H9 (cell line): ENCODE measurements around the gene SETBP1. TPM values are rescaled to one million over a fixed set of nuclear protein-coding genes. Genes with fewer than 3 reads are reported as not detected.

Experiments
- DNase-seq: peaks from one replicate; pipeline ENCODE4 v3.0.0-alpha.2; 2017
- H2AFZ ChIP-seq: one replicate; pipeline ENCODE4 v1.6.1; 2013; ENCODE audit warnings: mild to moderate bottlenecking, low read length, control low read depth, moderate library complexity
- H2AK5ac ChIP-seq: 2 replicates; pipeline ENCODE4 v1.6.1; 2013; ENCODE audit warnings: low read length, control low read depth, mixed read lengths; ENCODE audit not compliant: insufficient read length
- H2BK120ac ChIP-seq: one replicate; pipeline ENCODE4 v1.6.1; 2013; ENCODE audit warnings: low read depth, mild to moderate bottlenecking, low read length, control low read depth, inconsistent platforms; ENCODE audit not compliant: poor library complexity, severe bottlenecking
- H2BK12ac ChIP-seq: 2 replicates; pipeline ENCODE4 v1.6.1; 2013; ENCODE audit warnings: low read length, control low read depth, mixed read lengths, low read depth; ENCODE audit not compliant: insufficient read length
- H2BK15ac ChIP-seq: 2 replicates; pipeline ENCODE4 v1.6.1; 2013; ENCODE audit warnings: low read depth, low read length, control low read depth
- H2BK20ac ChIP-seq: one replicate; pipeline ENCODE4 v1.6.1; 2013; ENCODE audit warnings: low read depth, mild to moderate bottlenecking, low read length, control low read depth, inconsistent platforms; ENCODE audit not compliant: poor library complexity, severe bottlenecking
- H2BK5ac ChIP-seq: 2 replicates; pipeline ENCODE4 v1.6.1; 2013; ENCODE audit warnings: low read length, control low read depth, mixed read lengths; ENCODE audit not compliant: insufficient read length
- H3K14ac ChIP-seq: 2 replicates; pipeline ENCODE4 v1.6.1; 2013; ENCODE audit warnings: low read length, control low read depth; ENCODE audit not compliant: insufficient read depth
- H3K18ac ChIP-seq: 2 replicates; pipeline ENCODE4 v1.6.1; 2013; ENCODE audit warnings: low read depth, mild to moderate bottlenecking, mixed read lengths, low read length, control low read depth; ENCODE audit not compliant: insufficient read length
- H3K23ac ChIP-seq: 2 replicates; pipeline ENCODE4 v1.6.1; 2013; ENCODE audit warnings: low read length, control low read depth, mixed read lengths, low read depth; ENCODE audit not compliant: insufficient read length
- H3K23me2 ChIP-seq: 2 replicates; pipeline ENCODE4 v1.6.1; 2013; ENCODE audit warnings: low read depth, mild to moderate bottlenecking, mixed read lengths, low read length, control low read depth; ENCODE audit not compliant: insufficient read length, poor library complexity, severe bottlenecking
- H3K27ac ChIP-seq: 2 replicates; pipeline ENCODE4 v1.5.1; 2013; ENCODE audit warnings: low read length, control low read depth, mixed read lengths, low read depth; ENCODE audit not compliant: insufficient read length
- H3K27me3 ChIP-seq: 2 replicates; pipeline ENCODE4 v1.6.1; 2013; ENCODE audit warnings: low read length, control low read depth, inconsistent platforms; ENCODE audit not compliant: insufficient read depth
- H3K4ac ChIP-seq: 2 replicates; pipeline ENCODE4 v1.6.1; 2013; ENCODE audit warnings: low read depth, mild to moderate bottlenecking, control low read depth, inconsistent platforms, low read length, moderate library complexity
- H3K4me1 ChIP-seq: 2 replicates; pipeline ENCODE4 v1.6.1; 2013; ENCODE audit warnings: low read length, control low read depth, inconsistent platforms; ENCODE audit not compliant: insufficient read depth
- H3K4me2 ChIP-seq: 2 replicates; pipeline ENCODE4 v1.6.1; 2013; ENCODE audit warnings: low read length, control low read depth, mixed read lengths; ENCODE audit not compliant: insufficient read length, insufficient read depth
- H3K56ac ChIP-seq: 2 replicates; pipeline ENCODE4 v1.6.1; 2013; ENCODE audit warnings: low read depth, mild to moderate bottlenecking, mixed read lengths, low read length, control low read depth; ENCODE audit not compliant: insufficient read length
- H3K79me1 ChIP-seq: 2 replicates; pipeline ENCODE4 v1.6.1; 2013; ENCODE audit warnings: low read depth, mild to moderate bottlenecking, moderate library complexity, low read length, control low read depth, inconsistent platforms; ENCODE audit not compliant: insufficient read depth, poor library complexity, severe bottlenecking
- H3K79me2 ChIP-seq: 2 replicates; pipeline ENCODE4 v1.6.1; 2013; ENCODE audit warnings: low read length, control low read depth, inconsistent platforms; ENCODE audit not compliant: insufficient read depth
- H3K9ac ChIP-seq: 2 replicates; pipeline ENCODE4 v1.6.1; 2013; ENCODE audit warnings: low read length, control low read depth, mixed read lengths; ENCODE audit not compliant: insufficient read length; ENCODE audit errors: extremely low read depth
- H3K9me3 ChIP-seq: one replicate; pipeline ENCODE4 v1.6.1; 2013; ENCODE audit warnings: low read depth, low read length, inconsistent platforms; ENCODE audit not compliant: control insufficient read depth
- H3T11ph ChIP-seq: one replicate; pipeline ENCODE4 v1.6.1; 2013; ENCODE audit warnings: mild to moderate bottlenecking, low read length, control low read depth, inconsistent platforms
- H4K20me1 ChIP-seq: one replicate; pipeline ENCODE4 v1.6.1; 2013; ENCODE audit not compliant: control insufficient read depth, insufficient read length, insufficient read depth
- H4K5ac ChIP-seq: 2 replicates; pipeline ENCODE4 v1.6.1; 2013; ENCODE audit warnings: low read depth, mild to moderate bottlenecking, mixed read lengths, low read length, control low read depth; ENCODE audit not compliant: insufficient read length
- H4K8ac ChIP-seq: replicated peaks from 2 replicates; pipeline ENCODE4 v1.6.1; 2013; ENCODE audit warnings: low read length, control low read depth, mixed read lengths, low read depth; ENCODE audit not compliant: insufficient read length
- H4K91ac ChIP-seq: 2 replicates; pipeline ENCODE4 v1.6.1; 2013; ENCODE audit warnings: low read depth, mild to moderate bottlenecking, moderate library complexity, mixed read lengths, low read length, control low read depth; ENCODE audit not compliant: insufficient read length
- H3K27ac Mint-ChIP-seq, 3 experiments: 2 replicates in 2 of 3; 3 replicates in 1 of 3; pipeline ENCODE4 v1.8.0; 2020 to 2021; ENCODE audit warnings: mixed read lengths in 3 of 3, mild to moderate bottlenecking in 1 of 3, moderate library complexity in 1 of 3
- H3K27me3 Mint-ChIP-seq: 2 replicates; pipeline ENCODE4 v1.8.0; 2021; ENCODE audit warnings: low read depth, mild to moderate bottlenecking, moderate library complexity, mixed read lengths
- H3K36me3 Mint-ChIP-seq, 3 experiments: 2 replicates in 2 of 3; 3 replicates in 1 of 3; pipeline ENCODE4 v1.8.0; 2020 to 2021; ENCODE audit warnings: low read depth in 3 of 3, mixed read lengths in 3 of 3; ENCODE audit not compliant: insufficient read depth in 1 of 3
- H3K4me1 Mint-ChIP-seq, 2 experiments: 2 replicates each; pipeline ENCODE4 v1.8.0; 2020; ENCODE audit warnings: mixed read lengths in 2 of 2
- H3K4me3 Mint-ChIP-seq, 2 experiments: 2 replicates in 1 of 2; 3 replicates in 1 of 2; pipeline ENCODE4 v1.8.0; 2020 to 2021; ENCODE audit warnings: mild to moderate bottlenecking in 2 of 2, mixed read lengths in 2 of 2, moderate library complexity in 1 of 2
- H3K9me3 Mint-ChIP-seq, 2 experiments: 2 replicates in 1 of 2; 3 replicates in 1 of 2; pipeline ENCODE4 v1.8.0; 2020; ENCODE audit warnings: mild to moderate bottlenecking in 2 of 2, mixed read lengths in 2 of 2, moderate library complexity in 1 of 2
- WGBS: extraction: QIAGEN DNeasy Blood & Tissue Kit; methylation state at CpG from one replicate; pipeline ENCODE4 v1.1.7; 2013; ENCODE audit warnings: missing lambda C conversion rate, low lambda C conversion rate, mixed read lengths; ENCODE audit not compliant: insufficient read length; ENCODE audit errors: extremely low coverage; 5-methylcytosine and 5-hydroxymethylcytosine counted together
- total RNA-seq: library from RNA; stranded (reverse); gene quantifications from 2 replicates; pipeline ENCODE4 v1.2.1, GENCODE V29; 2021
- TF ChIP-seq, protein P1 (sequence below): fragments of 200-600 bp; sonication (generic); conservative IDR thresholded peaks from 3 replicates; pipeline ENCODE4 v1.8.0; 2021; ENCODE audit warnings: antibody characterized with exemption, mild to moderate bottlenecking

The SETBP1 gene
- total RNA-seq, 1 experiment from 2014 or later = 4.6 TPM

DNA sequence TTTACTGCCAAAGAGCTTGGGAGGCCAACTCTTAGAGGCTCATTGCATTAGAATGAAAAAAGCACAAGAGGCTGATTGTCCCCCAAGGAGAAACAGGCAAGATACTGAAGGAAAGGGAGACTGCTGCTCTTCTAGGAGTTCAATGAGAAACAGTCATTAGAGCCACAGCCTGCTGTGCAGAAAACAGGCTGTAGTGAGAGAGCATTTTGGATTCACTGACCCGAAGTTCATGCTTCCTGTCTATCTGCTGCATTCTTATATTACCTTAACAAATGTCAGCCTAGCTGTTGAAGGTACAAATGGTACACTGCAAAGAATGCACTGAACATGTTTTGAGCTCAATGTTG is 423.3 kb downstream of the SETBP1 start:
- no peak overlapping the region for H2BK5ac ChIP-seq
- H3K14ac ChIP-seq = no peak overlapping the region
- H3T11ph ChIP-seq = no peak overlapping the region
- Mint-ChIP-seq H3K27me3 (no peaks in the 10 kb centered on the region; the same call in 1 of the 2 replicates), H3K4me3 (no peak overlapping the region), H3K27ac (no peak overlapping the region), H3K9me3 (no peaks in the 10 kb centered on the region; a peak in 2 of 5 replicates), H3K4me1 (peaks cover 17 to 24% of the 10 kb centered on the region in 2 experiments), H3K36me3 (0 out of 7 replicates have a peak, but pooled peaks cover 0 to 2% (median 0%) of the 10 kb centered on the region in 3 experiments)
- no peak for DNase-seq
- H4K20me1 ChIP-seq = no peaks in the 10 kb centered on the region
- H3K27me3 ChIP-seq = no peaks in the 10 kb centered on the region
- no CpG with 5 or more reads among the region's 1 CpG for WGBS
- H3K27ac ChIP-seq = no peak overlapping the region
- H4K91ac ChIP-seq = no peak overlapping the region
- no peak overlapping the region for H3K23ac ChIP-seq
- no peak overlapping the region for H2BK15ac ChIP-seq
- no peaks in the 10 kb centered on the region for H3K79me1 ChIP-seq
- H3K4me2 ChIP-seq = no peak overlapping the region
- no peaks in the 10 kb centered on the region for H3K23me2 ChIP-seq
- H2BK12ac ChIP-seq = no peak overlapping the region
- no peak overlapping the region for H4K5ac ChIP-seq
- H2AFZ ChIP-seq = no peak overlapping the region
- H4K8ac ChIP-seq = no peak overlapping the region
- TF ChIP-seq, protein P1, sequence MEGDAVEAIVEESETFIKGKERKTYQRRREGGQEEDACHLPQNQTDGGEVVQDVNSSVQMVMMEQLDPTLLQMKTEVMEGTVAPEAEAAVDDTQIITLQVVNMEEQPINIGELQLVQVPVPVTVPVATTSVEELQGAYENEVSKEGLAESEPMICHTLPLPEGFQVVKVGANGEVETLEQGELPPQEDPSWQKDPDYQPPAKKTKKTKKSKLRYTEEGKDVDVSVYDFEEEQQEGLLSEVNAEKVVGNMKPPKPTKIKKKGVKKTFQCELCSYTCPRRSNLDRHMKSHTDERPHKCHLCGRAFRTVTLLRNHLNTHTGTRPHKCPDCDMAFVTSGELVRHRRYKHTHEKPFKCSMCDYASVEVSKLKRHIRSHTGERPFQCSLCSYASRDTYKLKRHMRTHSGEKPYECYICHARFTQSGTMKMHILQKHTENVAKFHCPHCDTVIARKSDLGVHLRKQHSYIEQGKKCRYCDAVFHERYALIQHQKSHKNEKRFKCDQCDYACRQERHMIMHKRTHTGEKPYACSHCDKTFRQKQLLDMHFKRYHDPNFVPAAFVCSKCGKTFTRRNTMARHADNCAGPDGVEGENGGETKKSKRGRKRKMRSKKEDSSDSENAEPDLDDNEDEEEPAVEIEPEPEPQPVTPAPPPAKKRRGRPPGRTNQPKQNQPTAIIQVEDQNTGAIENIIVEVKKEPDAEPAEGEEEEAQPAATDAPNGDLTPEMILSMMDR = no peak
- no peak overlapping the region for H3K18ac ChIP-seq
- H3K9ac ChIP-seq = no peak overlapping the region
- no peaks in the 10 kb centered on the region for H3K79me2 ChIP-seq
- H3K4ac ChIP-seq = no peak overlapping the region
- no peak overlapping the region for H2BK20ac ChIP-seq
- H3K4me1 ChIP-seq = 0 out of 2 replicates have a peak, but pooled peaks cover 3% of the 10 kb centered on the region
- H3K56ac ChIP-seq = no peak overlapping the region
- H2AK5ac ChIP-seq = no peak overlapping the region
- no peak overlapping the region for H2BK120ac ChIP-seq
- H3K9me3 ChIP-seq = no peaks in the 10 kb centered on the region
